Tibial nerve (tissue), 4 donors: ENCODE data around the gene GRM8. TPM values are rescaled to one million over a fixed set of nuclear protein-coding genes. Genes with fewer than 3 reads are reported as not detected.

Source experiments
- DNase-seq, 2 donors: peaks; one replicate each; pipeline ENCODE4 v3.0.0-alpha.2; 2019; ENCODE audit warnings: low spot score in 2 of 2
- H3K27ac ChIP-seq, 4 donors: fragments of 200-600 bp; sonication (generic) in 3 of 4; one replicate each; pipeline ENCODE4 v1.5.1; 2017 to 2019; ENCODE audit warnings: mild to moderate bottlenecking in 1 of 4
- H3K27me3 ChIP-seq, 2 donors: fragments of 200-600 bp; sonication (generic) in 1 of 2; one replicate each; pipeline versions ENCODE4 v1.5.1 to v1.6.0; 2017 to 2019
- H3K36me3 ChIP-seq, 3 donors: fragments of 200-600 bp; sonication (generic); one replicate each; pipeline ENCODE4 v1.5.1; 2018 to 2019
- H3K4me1 ChIP-seq, 4 donors: fragments of 200-600 bp; sonication (generic) in 3 of 4; one replicate each; pipeline ENCODE4 v1.5.1; 2017 to 2019
- H3K4me3 ChIP-seq, 4 donors: fragments of 200-600 bp; sonication (generic) in 3 of 4; one replicate each; pipeline ENCODE4 v1.5.1; 2017 to 2019; ENCODE audit warnings: mild to moderate bottlenecking in 1 of 4, moderate library complexity in 1 of 4
- H3K9me3 ChIP-seq, 4 donors: fragments of 200-600 bp; sonication (generic) in 3 of 4; one replicate each; pipeline ENCODE4 v1.5.1; 2017 to 2019
- CTCF ChIP-seq, 5 experiments: fragments of 200-600 bp in 3 of 5; fragments of 450-650 bp in 2 of 5; sonication (generic) in 3 of 5; IDR thresholded peaks; one replicate each; pipeline ENCODE4 v1.5.1; 2016 to 2019; ENCODE audit warnings: antibody characterized with exemption in 5 of 5, mild to moderate bottlenecking in 3 of 5, moderate library complexity in 2 of 5
- EP300 ChIP-seq, 2 donors: sonication (generic); formaldehyde crosslinking; IDR thresholded peaks; one replicate each; pipeline ENCODE4 v1.6.1; 2017; ENCODE audit warnings: antibody characterized with exemption in 2 of 2, mild to moderate bottlenecking in 1 of 2
- POLR2A ChIP-seq, 2 donors: fragments of 450-650 bp; IDR thresholded peaks; one replicate each; pipeline ENCODE4 v1.6.1; 2017; ENCODE audit warnings: antibody characterized with exemption in 2 of 2, mild to moderate bottlenecking in 2 of 2, moderate library complexity in 2 of 2
- WGBS, 2 donors: methylation state at CpG; one replicate each; pipeline ENCODE4 v1.1.5; 2018; 5-methylcytosine and 5-hydroxymethylcytosine counted together
- total RNA-seq, 4 donors: library from RNA; depleted of rRNA; stranded (reverse); fragments of >200 nt; gene quantifications; one replicate each; pipeline ENCODE4 v1.1.0, GENCODE V29; 2016

The GRM8 gene
- total RNA-seq, 4 donors from 2014 or later: 0.59 to 1.5 (median 1.1) TPM

- Histone ChIP-seq H3K9me3 (no peaks in the 10 kb centered on the region), H3K4me1 (no peaks in the 10 kb centered on the region), H3K4me3 (no peak overlapping the region), H3K36me3 (no peaks in the 10 kb centered on the region), H3K27ac (no peak overlapping the region), H3K27me3 (no peaks in the 10 kb centered on the region)
- TF ChIP-seq POLR2A (IDR thresholded peaks at IDR 0.05): no peak
- TF ChIP-seq CTCF (IDR thresholded peaks at IDR 0.05): no peak
- no peak for TF ChIP-seq EP300 (IDR thresholded peaks at IDR 0.05)
- 85 to 86% methylated on average over 6 of the region's 6 CpGs for WGBS, 2 donors
- no peak for DNase-seq
Observed at GRCh38 chr7:127035203-127035849, 217.4 kb downstream of the GRM8 start.

GRCh38 chr7:127034186-127034806 lies 218.4 kb downstream of the GRM8 start:
- no peak for DNase-seq

GRCh38 chr7:127029823-127030222 lies 222.9 kb downstream of the GRM8 start:
- DNase-seq: no peak
- Histone ChIP-seq H3K4me3 (no peak overlapping the region), H3K36me3 (no peaks in the 10 kb centered on the region), H3K9me3 (peaks cover 0 to 5% (median 0%) of the 10 kb centered on the region in 4 donors), H3K27ac (no peak overlapping the region), H3K4me1 (no peaks in the 10 kb centered on the region), H3K27me3 (no peaks in the 10 kb centered on the region)
- WGBS, 2 donors: 79 to 94% methylated on average over 2 of the region's 2 CpGs
- TF ChIP-seq POLR2A (IDR thresholded peaks at IDR 0.05) (no peak), CTCF (IDR thresholded peaks at IDR 0.05) (no peak), EP300 (IDR thresholded peaks at IDR 0.05) (no peak)

More at GRCh38 chr7:127034186-127034806, 218.4 kb downstream of the GRM8 start:
- Histone ChIP-seq H3K4me3 (no peak overlapping the region), H3K27me3 (no peaks in the 10 kb centered on the region), H3K36me3 (no peaks in the 10 kb centered on the region), H3K4me1 (no peaks in the 10 kb centered on the region), H3K27ac (no peak overlapping the region), H3K9me3 (no peaks in the 10 kb centered on the region)
- TF ChIP-seq CTCF (IDR thresholded peaks at IDR 0.05): no peak

- H3K4me1 ChIP-seq: no peaks in the 10 kb centered on the region
- no peak overlapping the region for H3K27ac ChIP-seq
- TF ChIP-seq POLR2A (IDR thresholded peaks at IDR 0.05) (no peak), CTCF (IDR thresholded peaks at IDR 0.05) (no peak), EP300 (IDR thresholded peaks at IDR 0.05) (no peak)
- no peaks in the 10 kb centered on the region for H3K36me3 ChIP-seq
- H3K9me3 ChIP-seq: peaks cover 0 to 3% (median 0%) of the 10 kb centered on the region in 4 donors
- H3K27me3 ChIP-seq: no peaks in the 10 kb centered on the region
- no peak for DNase-seq
- H3K4me3 ChIP-seq: no peak overlapping the region
- WGBS, 2 donors: 94 to 100% methylated on average over 1 of the region's 1 CpG
Observed at GRCh38 chr7:127021857-127022256, 230.9 kb downstream of the GRM8 start.

GRCh38 chr7:127021019-127021738 lies 231.6 kb downstream of the GRM8 start:
- Histone ChIP-seq H3K4me3 (no peak overlapping the region), H3K27ac (no peak overlapping the region), H3K36me3 (no peaks in the 10 kb centered on the region), H3K9me3 (no peaks in the 10 kb centered on the region), H3K4me1 (no peaks in the 10 kb centered on the region), H3K27me3 (no peaks in the 10 kb centered on the region)
- no peak for DNase-seq
- TF ChIP-seq EP300 (IDR thresholded peaks at IDR 0.05) (no peak), CTCF (IDR thresholded peaks at IDR 0.05) (no peak), POLR2A (IDR thresholded peaks at IDR 0.05) (no peak)
